Left colon (tissue), 2 donors: ENCODE results near the gene HNRNPH1. TPM values are rescaled to one million over a fixed set of nuclear protein-coding genes. Genes with fewer than 3 reads are reported as not detected.
A peak's percentile ranks its signal among the peaks of the same experiment; 100 is the strongest.
"Not testable (repeated sequence)": the region's sequence is repeated elsewhere in the genome, so short reads cannot be mapped to it uniquely, and the experiment has no call there.

Source experiments
- ATAC-seq: fragments of 200-7000 bp; cut with Tn5 transposase; one replicate; pipeline ENCODE4 v1.9.1; 2020; ENCODE audit warnings: mild to moderate bottlenecking, moderate library complexity
- DNase-seq, 2 donors: peaks; one replicate each; pipeline ENCODE4 v3.0.0-alpha.2; 2020
- intact Hi-C, 2 donors: fragments of 100-400 bp; cut with DNase I in 1 of 2; cut with micrococcal nuclease in 1 of 2; formaldehyde crosslinking; loops; one replicate each; pipeline versions ENCODE4 v1.11.2 to v1.14.0; 2022; cut with DNase I, micrococcal nuclease
- total RNA-seq, 2 donors: library from RNA; stranded (reverse); fragmentation: NEBNext Ultra II Directional; extraction: Animal tissue kit (Norgen Biotek cat#: 25700); gene quantifications; one replicate each; pipeline ENCODE4 v1.2.1, GENCODE V29; 2021
- donor health status: DM: no; HTN: no; CAD: no.
- donor health status: DM: yes; HTN: yes; CAD: no.

HNRNPH1 gene
- total RNA-seq, 2 donors from 2014 or later: 352 to 431 TPM

- intact Hi-C loops, DNase-seq: not testable (repeated sequence)
- peak; percentile 69 for ATAC-seq
Measured at GRCh38 chr5:179633501-179634369, 10.3 kb upstream of the HNRNPH1 start.

GRCh38 chr5:179624841-179625271 lies 1.4 kb upstream of the HNRNPH1 start:
- ATAC-seq (no peak), DNase-seq (no peak)
- intact Hi-C loops: loop anchor here in 1 of 2 donors (10.0 kb wide), 1 partner anchor 70 kb away; the partner anchor contains the start of gene RUFY1

- ATAC-seq: peak; percentile 36
- no peak for DNase-seq
- intact Hi-C loops: loop anchor here in 1 of 2 donors (10.0 kb wide), 1 partner anchor 69 kb away; the partner anchor contains the start of gene RUFY1
Measured at GRCh38 chr5:179623906-179624741, 653 bp upstream of the HNRNPH1 start.

- ATAC-seq (no peak), DNase-seq (no peak)
- intact Hi-C loops: loop anchor here in 1 of 2 donors (10.0 kb wide), 1 partner anchor 67 kb away; the partner anchor contains the start of gene RUFY1
Measured at GRCh38 chr5:179621551-179622214, 1.8 kb downstream of the HNRNPH1 start.

GRCh38 chr5:179620703-179621350 lies 2.6 kb downstream of the HNRNPH1 start:
- DNase-seq (no peak), ATAC-seq (no peak)
- intact Hi-C loops: loop anchor here in 1 of 2 donors (10.0 kb wide), 1 partner anchor 66 kb away; the partner anchor contains the start of gene RUFY1

GRCh38 chr5:179620293-179620692 lies 3.2 kb downstream of the HNRNPH1 start:
- intact Hi-C loops: loop anchor here in 1 of 2 donors (10.0 kb wide), 1 partner anchor 65 kb away; the partner anchor contains the start of gene RUFY1
- DNase-seq (no peak), ATAC-seq (no peak)

GRCh38 chr5:179619776-179620175 lies 3.7 kb downstream of the HNRNPH1 start:
- ATAC-seq (no peak), DNase-seq (no peak)
- intact Hi-C loops: loop anchor here in 1 of 2 donors (10.0 kb wide), 1 partner anchor 65 kb away; the partner anchor contains the start of gene RUFY1

GRCh38 chr5:179618923-179619554 lies 4.4 kb downstream of the HNRNPH1 start:
- no peak for ATAC-seq
- intact Hi-C loops: no loop called here
- no peak for DNase-seq

- DNase-seq (no peak), ATAC-seq (no peak)
- intact Hi-C loops: no loop called here
Measured at GRCh38 chr5:179617930-179618329, 5.5 kb downstream of the HNRNPH1 start.

GRCh38 chr5:179616002-179616594 lies 7.4 kb downstream of the HNRNPH1 start:
- DNase-seq (no peak), ATAC-seq (no peak)
- intact Hi-C loops: no loop called here

- ATAC-seq: no peak
- intact Hi-C loops: no loop called here
Measured at GRCh38 chr5:179615203-179615602, 8.3 kb downstream of the HNRNPH1 start.

GRCh38 chr5:179614745-179615144 lies 8.7 kb downstream of the HNRNPH1 start:
- intact Hi-C loops: no loop called here
- peak in 1 of 2 donors; percentile 5 for DNase-seq
- ATAC-seq: no peak

More at GRCh38 chr5:179615203-179615602, 8.3 kb downstream of the HNRNPH1 start:
- no peak for DNase-seq

GRCh38 chr5:179613460-179614071 lies 9.9 kb downstream of the HNRNPH1 start:
- DNase-seq: no peak
- intact Hi-C loops: no loop called here
- ATAC-seq: no peak

- ATAC-seq: no peak
- DNase-seq: no peak
- intact Hi-C loops: no loop called here
Measured at GRCh38 chr5:179612577-179613459, 10.7 kb downstream of the HNRNPH1 start.

GRCh38 chr5:179610903-179611265 lies 12.6 kb downstream of the HNRNPH1 start:
- DNase-seq (no peak), ATAC-seq (no peak)
- intact Hi-C loops: no loop called here
